Measurements from ENCODE around the gene PTPRS.

PTPRS gene

DNA sequence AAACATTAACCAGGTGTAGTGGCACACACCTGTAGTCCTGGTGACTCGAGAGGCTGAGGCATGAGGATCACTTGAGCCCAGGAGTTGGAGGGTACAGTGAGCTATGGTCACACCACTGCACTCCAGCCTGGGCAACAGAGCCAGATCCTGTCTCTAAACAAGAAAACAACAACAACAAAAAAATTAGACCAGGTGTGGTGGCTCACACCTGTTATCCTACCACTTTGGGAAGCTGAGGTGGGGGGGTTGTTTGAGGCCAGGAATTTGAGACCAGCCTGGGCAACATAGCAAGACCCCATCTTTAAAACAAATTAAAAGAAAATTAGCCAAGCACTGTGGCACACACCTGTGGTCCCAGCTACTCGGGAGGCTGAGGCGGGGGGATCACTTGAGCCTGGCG lies 20.8 kb upstream of the PTPRS start:
- TF ChIP-seq, protein P1, sequence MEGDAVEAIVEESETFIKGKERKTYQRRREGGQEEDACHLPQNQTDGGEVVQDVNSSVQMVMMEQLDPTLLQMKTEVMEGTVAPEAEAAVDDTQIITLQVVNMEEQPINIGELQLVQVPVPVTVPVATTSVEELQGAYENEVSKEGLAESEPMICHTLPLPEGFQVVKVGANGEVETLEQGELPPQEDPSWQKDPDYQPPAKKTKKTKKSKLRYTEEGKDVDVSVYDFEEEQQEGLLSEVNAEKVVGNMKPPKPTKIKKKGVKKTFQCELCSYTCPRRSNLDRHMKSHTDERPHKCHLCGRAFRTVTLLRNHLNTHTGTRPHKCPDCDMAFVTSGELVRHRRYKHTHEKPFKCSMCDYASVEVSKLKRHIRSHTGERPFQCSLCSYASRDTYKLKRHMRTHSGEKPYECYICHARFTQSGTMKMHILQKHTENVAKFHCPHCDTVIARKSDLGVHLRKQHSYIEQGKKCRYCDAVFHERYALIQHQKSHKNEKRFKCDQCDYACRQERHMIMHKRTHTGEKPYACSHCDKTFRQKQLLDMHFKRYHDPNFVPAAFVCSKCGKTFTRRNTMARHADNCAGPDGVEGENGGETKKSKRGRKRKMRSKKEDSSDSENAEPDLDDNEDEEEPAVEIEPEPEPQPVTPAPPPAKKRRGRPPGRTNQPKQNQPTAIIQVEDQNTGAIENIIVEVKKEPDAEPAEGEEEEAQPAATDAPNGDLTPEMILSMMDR (IDR thresholded peaks at IDR 0.05; ENCODE audit: low read depth, low read length, missing control alignments), result no peak
- no peak overlapping the region for H3K4me3 ChIP-seq (ENCODE audit: low read depth, low read length)
- no peak for DNase-seq (ENCODE audit: low read depth)

GRCh38 chr19:5360003-5360780 lies 19.6 kb upstream of the PTPRS start:
- TF ChIP-seq, protein P1 (IDR thresholded peaks at IDR 0.05; ENCODE audit: low read depth, low read length, missing control alignments), result no peak

GRCh38 chr19:5358173-5358800 lies 17.7 kb upstream of the PTPRS start:
- no peak for DNase-seq (ENCODE audit: low read depth)
- TF ChIP-seq, protein P1 (IDR thresholded peaks at IDR 0.05; ENCODE audit: low read depth, low read length, missing control alignments), result no peak
- no peak overlapping the region for H3K4me3 ChIP-seq (ENCODE audit: low read depth, low read length)

More at GRCh38 chr19:5360003-5360780, 19.6 kb upstream of the PTPRS start:
- no peak for DNase-seq (ENCODE audit: low read depth)
- no peak overlapping the region for H3K4me3 ChIP-seq (ENCODE audit: low read depth, low read length)

- no peak for DNase-seq (ENCODE audit: low read depth)
- TF ChIP-seq, protein P1 (IDR thresholded peaks at IDR 0.05; ENCODE audit: low read depth, low read length, missing control alignments), result no peak
- no peak overlapping the region for H3K4me3 ChIP-seq (ENCODE audit: low read depth, low read length)
These were observed 17.0 kb upstream of the PTPRS start for GRCh38 chr19:5357584-5357983.

DNA sequence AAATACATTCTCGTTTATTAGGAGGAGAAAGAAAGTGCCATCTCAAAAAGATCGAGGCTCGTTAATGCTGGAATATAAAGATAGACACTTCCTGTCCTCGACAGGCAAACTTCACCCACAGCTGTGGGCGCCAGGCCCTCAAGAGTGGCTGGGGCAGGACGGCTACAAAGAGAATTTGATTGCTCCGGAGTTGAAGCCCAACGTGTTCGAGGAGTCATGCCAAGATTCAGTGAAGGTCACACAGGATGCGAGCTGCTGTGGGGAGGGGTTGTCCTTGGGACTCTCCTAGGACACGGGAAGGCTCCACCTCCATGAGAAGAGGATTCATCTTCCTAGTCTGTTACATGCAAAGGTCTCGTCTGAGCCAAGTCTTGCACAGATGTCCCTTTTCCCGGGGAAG lies 16.3 kb upstream of the PTPRS start:
- no peak for DNase-seq (ENCODE audit: low read depth)
- TF ChIP-seq, protein P1 (IDR thresholded peaks at IDR 0.05; ENCODE audit: low read depth, low read length, missing control alignments), result no peak
- H3K4me3 ChIP-seq (ENCODE audit: low read depth, low read length), result no peak overlapping the region

GRCh38 chr19:5356428-5356827 lies 15.8 kb upstream of the PTPRS start:
- DNase-seq (ENCODE audit: low read depth), result no peak
- TF ChIP-seq, protein P1 (IDR thresholded peaks at IDR 0.05; ENCODE audit: low read depth, low read length, missing control alignments), result no peak
- H3K4me3 ChIP-seq (ENCODE audit: low read depth, low read length), result no peak overlapping the region
